C4-2B (cell line): Measurements from ENCODE around the gene SEC22C.

Source experiments
- ZFX ChIP-seq: fragments of 450-650 bp; IDR thresholded peaks from 2 replicates; pipeline ENCODE4 v1.6.1; 2017
- TF ChIP-seq, protein P1 (sequence below): fragments of 450-650 bp; conservative IDR thresholded peaks from 2 replicates; pipeline ENCODE4 v1.5.1; 2017; ENCODE audit warnings: mild to moderate bottlenecking

DNA sequence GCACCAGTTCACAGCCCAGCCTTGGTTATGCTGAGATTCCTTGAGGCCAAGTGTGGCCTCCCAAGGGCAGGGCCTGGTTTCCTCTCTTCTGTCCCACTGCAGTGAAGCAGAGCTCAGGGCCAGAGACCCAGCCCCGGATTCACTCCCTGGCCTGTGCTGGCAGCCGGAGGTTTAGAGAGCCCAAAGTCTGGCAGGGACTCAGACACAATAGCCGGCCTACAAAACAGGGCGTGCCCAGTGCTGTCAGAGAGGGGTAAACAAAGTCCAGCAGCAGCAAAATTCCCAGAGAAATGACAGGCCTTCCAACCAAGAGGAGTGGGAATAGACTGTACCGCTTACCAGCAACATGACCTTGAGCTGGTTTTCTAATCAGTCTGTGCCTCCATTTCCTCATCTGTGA is 65.3 kb downstream of the SEC22C start:
- TF ChIP-seq, protein P1, sequence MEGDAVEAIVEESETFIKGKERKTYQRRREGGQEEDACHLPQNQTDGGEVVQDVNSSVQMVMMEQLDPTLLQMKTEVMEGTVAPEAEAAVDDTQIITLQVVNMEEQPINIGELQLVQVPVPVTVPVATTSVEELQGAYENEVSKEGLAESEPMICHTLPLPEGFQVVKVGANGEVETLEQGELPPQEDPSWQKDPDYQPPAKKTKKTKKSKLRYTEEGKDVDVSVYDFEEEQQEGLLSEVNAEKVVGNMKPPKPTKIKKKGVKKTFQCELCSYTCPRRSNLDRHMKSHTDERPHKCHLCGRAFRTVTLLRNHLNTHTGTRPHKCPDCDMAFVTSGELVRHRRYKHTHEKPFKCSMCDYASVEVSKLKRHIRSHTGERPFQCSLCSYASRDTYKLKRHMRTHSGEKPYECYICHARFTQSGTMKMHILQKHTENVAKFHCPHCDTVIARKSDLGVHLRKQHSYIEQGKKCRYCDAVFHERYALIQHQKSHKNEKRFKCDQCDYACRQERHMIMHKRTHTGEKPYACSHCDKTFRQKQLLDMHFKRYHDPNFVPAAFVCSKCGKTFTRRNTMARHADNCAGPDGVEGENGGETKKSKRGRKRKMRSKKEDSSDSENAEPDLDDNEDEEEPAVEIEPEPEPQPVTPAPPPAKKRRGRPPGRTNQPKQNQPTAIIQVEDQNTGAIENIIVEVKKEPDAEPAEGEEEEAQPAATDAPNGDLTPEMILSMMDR = no peak
- TF ChIP-seq ZFX = no peak
